Measurements from ENCODE around the gene TALDO1. TPM values are rescaled to one million over a fixed set of nuclear protein-coding genes. Genes with fewer than 3 reads are reported as not detected.

TALDO1 gene
- total and polyA plus RNA-seq, 2 donors (not counting 3 experiments of a cell fraction or from before 2014, with no cell fraction given) = 211 to 294 TPM

DNA sequence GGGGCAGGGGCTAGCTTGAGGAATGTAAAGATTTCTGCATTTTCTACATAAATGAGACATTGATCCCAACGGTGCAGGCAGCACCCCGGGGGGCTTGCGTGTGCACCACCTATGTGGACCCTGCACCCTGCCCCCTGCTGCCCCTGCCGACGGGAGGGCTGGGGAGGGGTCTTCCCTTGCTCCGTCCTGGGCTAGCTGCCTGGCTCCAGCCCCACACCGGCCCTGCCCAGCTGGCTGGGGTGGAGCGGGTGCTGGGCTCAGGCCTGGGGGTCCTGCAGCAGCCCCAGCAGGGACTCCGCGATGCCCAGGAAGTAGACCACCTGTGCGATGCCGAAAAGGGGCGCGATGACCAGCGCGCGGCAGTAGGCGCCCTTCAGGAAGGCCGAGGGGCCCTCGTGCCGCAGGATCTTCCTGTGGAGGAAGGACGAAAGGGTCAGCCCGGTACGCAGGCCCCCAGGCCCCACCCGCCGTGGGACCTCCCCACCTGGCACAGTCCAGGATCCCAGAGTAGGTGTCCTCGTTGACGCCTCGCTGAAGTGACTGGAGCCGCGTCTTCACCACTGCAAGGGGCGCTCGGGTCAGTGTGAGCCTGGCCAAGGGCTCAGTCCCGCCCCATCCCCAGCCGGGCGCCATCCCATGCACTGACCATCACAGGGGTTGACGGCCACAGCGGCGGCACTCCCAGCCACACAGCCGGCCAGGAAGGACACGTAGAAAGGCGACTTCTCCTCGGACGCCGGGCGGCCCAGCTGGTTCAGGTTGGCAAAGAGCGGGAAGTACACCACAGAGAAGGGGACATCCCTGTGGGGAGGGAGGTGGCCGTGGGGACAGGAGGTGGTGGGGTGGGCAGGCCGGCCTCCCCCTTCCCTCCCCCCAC, 44.6 kb downstream of the TALDO1 start:
- Histone ChIP-seq H4K20me1 (replicated peaks; ENCODE audit: control insufficient read depth, extremely low read depth, insufficient read depth, low read length) (no peaks in the 10 kb centered on the region), H3K9ac (replicated peaks; ENCODE audit: extremely low read depth, insufficient read depth, low read length) (no peak overlapping the region), H3K9me3 (replicated peaks; ENCODE audit: control insufficient read depth, insufficient read depth, low read length) (no peaks in the 10 kb centered on the region), H3K4me3 (replicated peaks in 1 of 3; ENCODE audit: insufficient read depth in 1 of 3, low read depth in 1 of 3, low read length in 3 of 3) (no peak overlapping the region), H3K27ac (ENCODE audit: insufficient read depth, low read depth, low read length) (no peak overlapping the region), H3K27me3 (ENCODE audit: control insufficient read depth in 2 of 2, insufficient read depth in 2 of 2, low read length in 2 of 2) (no peaks in the 10 kb centered on the region), H3K4me2 (ENCODE audit: insufficient read depth, low read length) (no peak overlapping the region), H3K9me1 (replicated peaks; ENCODE audit: control insufficient read depth, extremely low read depth, insufficient read depth, low read length) (no peaks in the 10 kb centered on the region), H3K4me1 (ENCODE audit: control insufficient read depth, extremely low read depth, insufficient read depth, low read length) (peaks cover 11% of the 10 kb centered on the region), H3K36me3 (ENCODE audit: control insufficient read depth in 2 of 2, extremely low read depth in 1 of 2, insufficient read depth in 2 of 2, low read length in 2 of 2) (no peaks in the 10 kb centered on the region), H3K79me2 (ENCODE audit: control insufficient read depth, insufficient read depth, low read length) (peaks cover 11% of the 10 kb centered on the region), H2AFZ (ENCODE audit: low read depth, low read length) (no peak overlapping the region)
- dilution Hi-C loops (cut with MboI; ENCODE audit: extremely low pct_ligation_motif_present, low sequenced_read_pairs) (no loop called here), intact Hi-C loops (cut with micrococcal nuclease) (no loop called here)
- ChIA-PET CTCF (no interaction called here), POLR2A (no interaction called here)
- BruUV-seq (replicated peaks) = no TSS peak
- TF ChIP-seq FOS (IDR thresholded peaks at IDR 0.05; ENCODE audit: borderline replicate concordance, insufficient read depth, low read length) (no peak), MYC (IDR thresholded peaks at IDR 0.05; ENCODE audit: low read depth, low read length) (no peak), EZH2 (IDR thresholded peaks at IDR 0.05; ENCODE audit: borderline replicate concordance, low read depth, low read length, severe bottlenecking) (no peak), JUN (IDR thresholded peaks at IDR 0.05; ENCODE audit: borderline replicate concordance, insufficient read depth, insufficient read length, low read depth) (no peak), POLR2A (IDR thresholded peaks at IDR 0.05; ENCODE audit: low read depth, low read length) (no peak), GATA2 (IDR thresholded peaks at IDR 0.05; ENCODE audit: insufficient read depth, insufficient read length, low read depth, low read length) (no peak), POLR2AphosphoS5 (IDR thresholded peaks at IDR 0.05; ENCODE audit: insufficient read depth, low read depth, low read length) (no peak)
- TF ChIP-seq, protein P1, sequence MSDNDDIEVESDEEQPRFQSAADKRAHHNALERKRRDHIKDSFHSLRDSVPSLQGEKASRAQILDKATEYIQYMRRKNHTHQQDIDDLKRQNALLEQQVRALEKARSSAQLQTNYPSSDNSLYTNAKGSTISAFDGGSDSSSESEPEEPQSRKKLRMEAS (IDR thresholded peaks at IDR 0.05; ENCODE audit: insufficient read depth, insufficient read length) = no peak
- TF ChIP-seq, protein P2, sequence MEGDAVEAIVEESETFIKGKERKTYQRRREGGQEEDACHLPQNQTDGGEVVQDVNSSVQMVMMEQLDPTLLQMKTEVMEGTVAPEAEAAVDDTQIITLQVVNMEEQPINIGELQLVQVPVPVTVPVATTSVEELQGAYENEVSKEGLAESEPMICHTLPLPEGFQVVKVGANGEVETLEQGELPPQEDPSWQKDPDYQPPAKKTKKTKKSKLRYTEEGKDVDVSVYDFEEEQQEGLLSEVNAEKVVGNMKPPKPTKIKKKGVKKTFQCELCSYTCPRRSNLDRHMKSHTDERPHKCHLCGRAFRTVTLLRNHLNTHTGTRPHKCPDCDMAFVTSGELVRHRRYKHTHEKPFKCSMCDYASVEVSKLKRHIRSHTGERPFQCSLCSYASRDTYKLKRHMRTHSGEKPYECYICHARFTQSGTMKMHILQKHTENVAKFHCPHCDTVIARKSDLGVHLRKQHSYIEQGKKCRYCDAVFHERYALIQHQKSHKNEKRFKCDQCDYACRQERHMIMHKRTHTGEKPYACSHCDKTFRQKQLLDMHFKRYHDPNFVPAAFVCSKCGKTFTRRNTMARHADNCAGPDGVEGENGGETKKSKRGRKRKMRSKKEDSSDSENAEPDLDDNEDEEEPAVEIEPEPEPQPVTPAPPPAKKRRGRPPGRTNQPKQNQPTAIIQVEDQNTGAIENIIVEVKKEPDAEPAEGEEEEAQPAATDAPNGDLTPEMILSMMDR (IDR thresholded peaks at IDR 0.05; ENCODE audit: extremely low read depth in 1 of 2, insufficient read depth in 1 of 2, low read depth in 1 of 2, low read length in 2 of 2) = no peak
- FAIRE-seq = no peak
- no peak for DNase-seq (ENCODE audit: low read depth, low spot score)

All from endothelial cell of umbilical vein (primary cell).